NCI-H2196 (cell line): ENCODE measurements around the gene CEBPG.

Source experiments
- DNase-seq: peaks from one replicate; lab custom pipeline; 2025; ENCODE audit not compliant: unreplicated experiment; lab: John Stamatoyannopoulos, UW

The CEBPG gene

DNA sequence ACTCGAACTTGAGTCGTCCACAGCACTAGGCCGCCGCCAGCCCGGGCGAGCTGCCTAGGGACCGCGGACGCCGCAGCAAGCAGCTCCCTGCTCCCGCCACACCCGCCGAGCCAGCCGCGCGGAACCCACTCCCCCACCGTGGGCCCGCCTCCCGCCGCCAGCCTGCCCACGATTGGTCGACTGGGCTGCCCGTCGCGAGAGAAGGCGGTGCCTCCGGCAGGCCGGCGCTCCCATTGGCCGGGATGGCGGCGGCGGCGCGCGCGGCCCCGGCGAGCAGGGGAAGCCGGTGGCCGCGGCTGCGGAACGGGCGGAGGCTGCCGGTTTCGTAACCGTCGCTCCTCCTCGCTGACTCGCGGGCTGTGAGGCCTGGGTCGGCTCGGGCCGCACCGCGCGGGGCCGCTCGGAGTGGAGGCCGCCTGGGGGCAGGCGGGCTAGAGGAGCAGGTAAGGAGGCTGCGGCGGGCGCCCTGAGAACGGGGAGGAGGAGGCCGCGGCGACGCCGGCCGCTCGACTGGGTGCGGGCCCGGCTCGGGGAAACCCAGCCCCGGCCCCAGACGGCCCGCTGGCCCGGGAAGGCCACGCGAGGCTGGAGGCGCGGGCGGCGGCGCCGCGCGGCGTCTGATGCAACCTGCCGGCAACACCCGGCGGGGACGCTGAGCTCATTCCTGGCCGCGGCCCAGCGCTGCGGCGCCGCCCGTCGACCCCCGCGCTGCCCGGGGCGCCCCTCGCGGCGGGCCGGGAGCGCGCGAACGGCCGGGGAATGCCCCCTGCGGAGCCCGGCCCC lies at the start of gene CEBPG:
CEBPG (plus strand) TSS at position 257 of the 783 bp plus-strand sequence. CDS start 5,531 bp downstream, outside the sequence.
- peak; percentile 90 for DNase-seq

DNA sequence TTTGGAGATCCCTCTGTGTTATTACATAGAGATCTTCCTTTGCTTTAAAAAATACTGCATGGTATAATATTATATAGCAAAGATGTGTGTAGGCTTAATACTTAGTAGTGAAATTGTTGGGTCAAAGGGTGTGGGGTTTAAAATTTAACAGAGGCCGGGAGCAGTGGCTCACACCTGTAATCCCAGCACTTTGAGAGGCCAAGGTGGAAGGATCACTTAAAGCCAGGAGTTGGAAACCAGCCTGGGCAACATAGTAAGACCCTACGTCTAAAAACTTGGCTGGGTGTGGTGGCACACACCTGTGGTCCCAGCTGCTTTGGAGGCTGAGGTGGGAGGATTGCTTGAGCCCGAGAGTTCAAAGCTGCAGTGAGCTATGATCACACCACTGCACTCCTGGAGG lies 48.9 kb upstream of the CEBPG start:
- no peak for DNase-seq

DNA sequence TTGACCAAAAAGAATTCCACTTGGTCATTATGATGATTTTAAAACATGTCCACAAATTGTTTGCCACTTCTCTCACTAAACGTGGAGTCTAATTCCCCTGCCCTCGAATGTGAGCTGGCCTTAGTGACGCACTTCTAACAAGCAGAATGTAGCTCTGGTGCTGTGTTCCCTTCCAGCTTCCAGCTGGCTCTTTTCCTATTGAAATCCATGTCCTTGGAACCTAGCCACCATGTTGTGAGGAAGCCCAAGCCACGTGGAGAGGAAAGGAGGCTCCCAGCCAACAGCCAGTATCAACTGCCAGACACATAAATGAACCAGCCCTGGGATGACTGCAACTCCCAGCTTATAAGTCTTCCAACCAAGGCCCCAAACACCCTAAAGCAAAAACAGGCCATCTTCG lies 47.6 kb upstream of the CEBPG start:
- peak; percentile 55 for DNase-seq

DNA sequence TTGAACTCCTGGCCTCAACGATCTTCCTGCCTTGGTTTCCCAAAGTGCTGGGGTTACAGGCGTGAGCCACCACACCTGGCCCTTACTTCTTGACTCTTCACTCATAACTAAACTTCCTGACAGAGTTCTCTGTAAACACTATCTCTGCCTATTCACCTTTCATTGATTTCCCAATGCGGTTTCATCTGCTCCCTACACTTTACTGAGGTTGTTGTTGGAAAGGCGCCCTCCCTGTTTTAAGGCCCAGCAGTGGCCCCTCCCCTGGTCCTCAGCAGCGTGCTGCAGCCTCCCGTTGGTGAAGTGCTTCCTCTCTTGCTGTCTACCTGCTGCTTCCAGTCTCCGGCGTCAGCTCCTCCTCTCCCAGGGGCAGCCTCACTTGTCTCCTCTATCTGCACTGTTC lies 44.4 kb upstream of the CEBPG start:
- no peak for DNase-seq

DNA sequence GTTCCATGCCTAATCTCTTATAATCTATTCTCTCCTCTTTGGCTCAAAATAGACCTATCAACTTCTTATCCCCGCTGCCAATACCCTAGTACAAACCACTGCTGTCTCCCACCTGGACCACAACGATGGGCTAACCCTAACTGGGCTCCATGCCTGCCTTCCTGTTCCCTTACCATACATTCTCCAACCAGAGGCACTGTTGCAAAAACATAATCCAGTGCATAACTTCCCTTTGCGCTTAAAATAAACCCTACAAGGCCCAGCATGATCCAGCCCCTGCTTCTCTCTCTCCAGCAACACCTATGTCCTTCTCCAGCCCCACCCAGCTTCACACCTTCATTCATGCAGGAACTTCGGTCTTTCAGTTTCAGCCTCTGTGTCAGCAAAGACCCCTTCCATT lies 43.8 kb upstream of the CEBPG start:
- DNase-seq: no peak

DNA sequence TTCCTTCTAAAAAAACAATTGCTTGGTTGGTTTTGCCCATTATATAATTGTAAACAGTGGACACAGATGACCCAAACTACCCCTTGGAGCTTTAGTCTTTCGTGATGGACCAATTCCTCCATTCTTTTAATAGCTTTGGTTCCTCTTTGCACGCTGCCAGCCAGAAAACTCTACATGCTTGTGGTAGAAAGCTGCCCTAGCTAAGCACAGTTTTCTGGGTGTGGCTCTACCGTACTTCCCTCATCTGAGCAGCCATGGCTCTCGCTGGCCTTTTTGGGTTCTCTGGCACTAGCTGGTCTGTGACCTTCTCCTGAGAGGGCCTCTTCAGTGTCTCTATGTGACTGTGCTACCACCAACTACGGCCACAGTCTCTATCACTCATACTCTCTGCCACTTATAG lies 41.3 kb upstream of the CEBPG start:
- DNase-seq: no peak

DNA sequence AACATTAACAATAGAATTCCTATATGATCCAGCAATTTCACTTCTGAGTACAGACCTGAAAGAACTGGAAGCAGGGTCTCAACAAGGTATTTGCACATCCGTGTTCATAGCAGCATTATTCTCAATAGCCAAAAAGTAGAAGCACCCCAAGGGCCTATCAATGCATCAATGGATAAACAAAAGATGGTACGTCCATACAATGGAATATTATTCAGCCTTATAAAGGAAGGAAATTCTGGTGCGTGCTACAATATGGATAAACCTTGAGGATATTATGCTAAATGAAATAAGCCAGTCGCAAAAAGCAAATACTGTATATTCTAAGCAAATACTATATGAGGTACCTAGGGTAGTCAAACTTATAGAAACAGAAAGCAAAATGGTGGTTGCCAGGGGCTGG lies 40.4 kb upstream of the CEBPG start:
- DNase-seq: no peak

DNA sequence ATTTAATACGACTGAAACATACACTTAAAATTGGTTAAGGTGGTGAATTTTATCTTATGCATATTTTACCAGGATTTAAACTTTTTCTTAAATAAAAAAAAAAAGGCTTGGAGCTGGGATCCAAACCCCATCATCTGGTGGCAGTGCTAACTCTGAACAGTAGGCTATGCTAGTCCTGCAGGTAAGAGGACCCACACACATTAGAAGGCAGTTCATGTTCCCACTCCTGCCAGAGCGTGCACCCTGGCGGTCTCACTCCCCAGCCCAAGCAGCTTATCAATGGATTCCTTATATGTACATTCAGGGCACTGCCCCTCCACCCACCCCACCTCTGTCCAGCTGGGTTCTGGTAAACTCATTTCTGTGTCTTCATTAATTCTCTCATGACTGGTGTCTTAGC lies 39.9 kb upstream of the CEBPG start:
- DNase-seq: no peak

DNA sequence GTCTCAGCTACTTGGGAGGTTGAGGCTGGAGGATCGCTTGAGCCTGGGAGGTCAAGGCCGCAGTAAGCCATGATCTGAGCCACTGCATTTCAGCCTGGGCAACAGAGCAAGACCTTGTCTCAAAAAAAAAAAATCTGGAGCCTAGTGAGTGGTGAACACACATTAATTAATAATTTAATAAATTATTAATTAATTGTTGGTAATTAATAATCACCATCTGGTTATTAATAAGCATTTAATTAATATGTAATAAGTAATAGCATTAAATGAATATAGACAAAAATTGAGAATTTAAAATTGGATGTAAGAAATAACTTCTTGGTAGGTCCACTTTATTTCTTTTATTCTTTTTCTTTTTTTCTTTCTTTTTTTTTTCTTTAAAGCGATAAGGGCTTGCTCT lies 39.2 kb upstream of the CEBPG start:
- no peak for DNase-seq

DNA sequence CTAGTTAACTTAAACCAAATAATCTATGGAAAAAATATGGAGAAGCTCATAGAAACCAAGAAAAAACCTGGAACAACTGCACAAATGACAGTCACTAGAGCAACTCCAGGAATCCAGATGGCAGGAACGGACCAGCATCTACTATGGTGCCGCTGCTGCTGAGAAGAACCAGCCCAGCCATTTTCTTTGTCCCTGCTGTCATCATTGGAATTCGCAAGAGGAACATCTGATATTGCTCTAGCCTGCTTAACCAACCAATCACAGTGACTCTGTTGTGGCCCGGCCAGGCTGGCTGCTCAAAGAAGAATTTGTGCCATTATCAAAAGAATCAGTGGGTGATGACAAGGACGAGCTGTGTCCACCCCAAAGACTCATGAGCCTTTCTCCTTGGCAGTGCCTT lies 38.1 kb upstream of the CEBPG start:
- no peak for DNase-seq

DNA sequence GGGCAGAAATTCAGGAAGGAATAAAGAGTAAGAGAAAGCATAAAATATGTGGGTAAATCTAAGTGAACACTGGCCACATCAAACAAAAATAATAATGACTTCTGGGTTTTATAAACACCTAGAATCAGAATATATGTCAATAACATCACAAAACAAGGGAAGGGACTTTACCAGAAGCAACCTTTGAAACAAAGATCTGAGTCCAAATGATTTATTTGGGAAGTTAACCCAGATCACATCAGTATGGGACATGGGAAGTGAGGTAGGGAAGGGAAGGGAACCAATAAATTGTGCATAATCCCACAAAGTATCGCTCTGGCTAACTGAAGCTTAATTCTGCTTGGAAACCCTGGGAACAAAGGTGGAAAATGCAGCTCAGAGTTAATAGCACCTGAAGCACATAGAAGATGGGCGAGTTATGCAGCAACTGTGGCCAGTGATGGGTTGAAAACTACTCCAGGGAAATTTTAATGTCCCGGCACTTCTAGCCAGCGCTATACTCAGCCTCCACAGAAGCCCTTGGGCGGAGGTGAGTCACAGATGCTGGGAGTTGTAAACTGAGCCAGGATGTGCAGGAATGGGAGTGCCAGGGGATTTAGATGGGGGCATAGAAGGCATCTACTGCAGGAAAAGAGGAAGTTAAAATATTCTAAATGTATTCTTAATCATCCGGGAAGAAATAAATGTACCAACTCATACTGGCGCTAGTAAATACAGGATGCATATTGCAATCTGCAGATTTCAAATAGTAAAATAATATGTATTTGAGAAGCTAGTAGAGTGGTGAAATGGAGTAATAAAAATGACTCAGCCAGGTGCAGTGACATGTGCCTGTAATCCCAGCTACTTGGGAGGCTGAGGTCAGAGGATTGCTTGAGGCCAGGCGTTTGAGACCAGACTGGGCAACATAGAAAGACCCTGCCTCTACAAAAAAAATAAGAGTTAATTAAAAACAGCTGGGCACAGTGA lies 34.2 kb upstream of the CEBPG start:
- no peak for DNase-seq

DNA sequence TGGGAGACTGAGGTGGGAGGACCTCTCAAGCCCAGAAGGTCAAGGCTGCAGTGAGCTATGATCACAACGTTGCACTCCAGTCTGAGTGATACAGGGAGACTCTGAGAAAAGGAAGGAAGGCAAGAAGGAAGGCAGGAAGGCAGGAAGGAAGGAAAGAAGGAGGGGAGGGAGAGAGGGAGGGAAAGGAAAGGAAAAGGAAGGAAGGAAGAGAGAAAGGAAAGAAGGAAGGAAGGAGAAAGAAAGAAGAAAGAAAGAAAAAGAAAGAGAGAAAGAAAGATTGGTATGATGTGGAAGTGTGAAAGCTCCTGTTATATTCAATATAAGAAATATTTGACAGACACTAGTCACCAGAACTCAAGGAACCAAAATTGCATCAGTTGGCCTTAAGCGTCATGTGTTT lies 32.5 kb upstream of the CEBPG start:
- no peak for DNase-seq

DNA sequence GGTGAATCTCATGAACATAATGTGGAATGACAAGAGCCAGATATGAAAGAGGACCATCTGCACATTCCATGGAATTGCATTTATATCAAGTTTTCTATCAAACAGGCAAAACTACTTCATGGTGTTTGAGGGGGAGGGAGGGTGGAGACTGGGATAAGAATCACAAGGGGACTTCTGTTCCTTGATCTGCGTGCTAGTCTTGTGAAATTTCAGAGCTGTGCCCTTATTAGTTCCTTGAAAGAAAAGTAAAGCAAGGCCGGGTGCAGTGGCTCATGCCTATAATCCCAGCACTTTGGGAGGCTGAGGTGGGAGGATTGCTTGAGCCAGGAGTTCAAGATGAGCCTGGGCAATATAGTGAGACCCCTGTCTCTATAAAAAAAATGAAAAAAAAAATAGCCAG lies 30.2 kb upstream of the CEBPG start:
- no peak for DNase-seq

DNA sequence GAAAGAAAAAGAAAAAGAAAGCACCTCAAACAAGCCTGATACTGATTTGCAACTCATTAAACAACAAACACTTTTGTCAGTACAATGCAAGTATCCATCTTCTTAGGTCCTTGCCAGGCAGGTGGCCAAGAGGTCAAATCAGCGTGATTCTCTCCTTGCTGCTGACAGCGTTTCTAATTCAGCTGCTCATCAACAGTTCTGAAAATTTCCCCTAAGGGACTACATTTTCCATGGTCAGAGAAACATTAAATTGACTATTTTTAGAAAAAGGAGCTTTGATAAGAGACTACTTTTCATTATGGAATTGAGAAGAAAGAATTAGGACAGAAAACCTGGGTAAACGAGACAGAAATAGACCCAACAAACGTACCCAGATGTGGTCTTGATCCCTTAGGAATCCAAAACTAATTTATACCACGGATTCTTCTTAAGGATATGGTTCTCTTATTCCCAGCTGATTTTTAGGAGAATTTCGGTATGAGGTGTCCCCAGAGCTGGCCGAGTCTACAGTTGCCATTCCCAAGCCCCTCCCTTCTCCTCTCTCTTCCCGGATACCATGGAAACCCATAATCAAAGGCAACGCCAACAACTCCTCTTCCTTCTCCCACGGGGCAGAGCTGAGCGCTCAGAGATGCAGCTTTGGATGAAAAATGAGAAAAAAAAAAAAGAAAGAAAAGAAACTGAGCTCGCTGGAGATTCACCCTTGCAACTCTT lies 29.5 kb upstream of the CEBPG start:
- no peak for DNase-seq

DNA sequence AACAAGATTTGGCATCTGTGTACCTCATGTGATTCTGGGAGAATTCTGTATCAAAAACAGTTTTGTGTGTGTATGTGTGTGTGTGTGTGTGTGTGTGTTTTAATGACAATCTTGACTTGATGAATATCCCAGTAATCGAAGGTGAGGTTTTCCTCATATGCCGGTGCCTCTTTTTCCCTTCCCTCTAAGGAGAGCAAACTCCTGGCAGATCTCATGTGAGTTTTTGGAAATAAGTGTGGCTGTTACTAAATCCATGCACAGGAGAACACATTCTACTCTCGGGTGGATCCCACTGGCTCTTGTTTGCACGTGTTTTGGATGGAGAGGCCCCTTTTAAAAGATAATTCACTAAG lies 29.0 kb upstream of the CEBPG start:
- no peak for DNase-seq

DNA sequence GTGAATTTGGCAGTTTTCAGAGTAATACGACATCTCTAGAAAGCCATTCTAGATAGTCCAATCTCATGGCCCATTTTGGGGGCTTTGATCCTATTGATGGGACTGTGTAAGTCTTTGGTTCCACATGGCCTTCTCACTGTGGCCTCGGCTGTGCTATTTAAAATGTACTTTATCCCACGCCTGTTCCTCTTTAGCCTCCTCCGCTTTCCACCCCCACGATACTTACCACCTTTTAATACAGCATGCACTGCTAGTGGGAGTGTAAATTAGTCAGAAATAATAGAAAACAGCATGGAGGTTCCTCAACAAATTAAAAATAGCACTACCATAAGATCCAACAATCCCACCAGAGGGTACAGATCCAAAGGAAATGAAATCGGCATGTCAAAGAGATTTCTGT lies 28.3 kb upstream of the CEBPG start:
- no peak for DNase-seq

DNA sequence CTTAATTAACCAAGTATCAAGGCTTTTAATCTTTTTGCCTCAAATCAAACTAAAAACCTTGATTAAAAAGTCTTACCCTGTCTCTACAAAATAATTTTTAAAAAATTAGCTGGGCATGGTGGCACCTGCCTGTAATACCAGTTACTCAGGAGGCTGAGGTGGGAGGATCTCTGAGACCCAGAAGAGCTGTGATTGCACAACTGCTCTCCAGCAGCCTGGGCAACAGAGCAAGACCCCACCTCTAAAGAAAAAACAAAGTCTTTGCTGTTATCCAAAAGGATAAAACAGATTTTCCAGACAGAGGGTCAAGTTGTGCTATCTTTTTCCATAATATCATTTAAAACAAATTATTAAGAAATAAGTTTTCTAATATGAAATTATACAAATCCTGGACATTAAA lies 26.8 kb upstream of the CEBPG start:
- no peak for DNase-seq

DNA sequence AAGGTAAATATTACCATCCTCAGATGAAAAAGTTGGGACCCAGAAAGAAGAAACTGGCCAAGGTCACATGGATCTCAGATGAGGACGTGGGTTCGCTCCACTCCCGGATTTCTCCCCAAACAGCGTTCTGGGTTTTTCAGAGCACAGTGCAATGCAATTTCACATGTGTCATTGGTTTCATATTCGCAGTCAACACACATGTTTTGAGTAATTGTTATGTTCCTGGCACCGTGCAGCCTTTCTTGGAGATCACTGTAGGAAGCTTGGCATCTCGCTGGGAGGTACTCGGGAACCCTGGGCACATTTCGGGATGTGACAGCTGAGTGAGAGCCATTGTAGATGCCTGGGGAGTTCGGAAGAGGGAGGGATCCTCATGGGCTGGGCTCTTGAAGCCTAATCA lies 26.2 kb upstream of the CEBPG start:
- DNase-seq: no peak

DNA sequence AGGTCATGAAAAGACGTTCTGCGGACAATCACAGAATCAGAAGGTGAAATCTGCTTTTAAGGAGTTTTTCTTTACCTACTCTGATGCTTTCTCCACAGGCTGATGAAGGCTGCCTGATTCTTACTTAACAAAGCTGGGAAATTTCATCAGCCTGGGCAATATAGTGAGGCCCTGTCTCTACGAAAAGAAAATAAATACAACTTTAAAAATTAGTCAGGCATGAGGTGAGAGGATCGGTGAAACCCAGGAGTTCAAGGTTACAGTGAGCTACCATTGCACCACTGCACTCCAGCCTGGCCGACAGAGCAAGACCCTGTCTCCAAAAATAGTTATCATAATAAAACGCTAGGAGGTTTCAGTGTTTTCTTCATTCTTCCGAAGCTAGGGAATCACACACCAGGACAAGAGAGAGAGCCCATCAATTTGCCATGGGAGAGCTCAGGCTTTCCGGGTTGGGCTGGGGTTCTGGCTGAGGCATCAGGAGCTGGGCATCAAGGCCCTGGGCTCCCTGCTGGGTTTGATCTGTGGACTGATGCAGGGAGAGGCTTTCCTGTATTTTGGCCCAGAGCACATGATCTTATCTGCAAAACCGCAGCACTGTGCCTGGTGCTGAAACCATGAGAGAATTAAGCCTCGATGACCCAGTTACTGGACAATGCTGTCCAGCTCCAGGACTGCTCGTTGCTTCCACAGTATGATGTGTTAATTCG lies 25.1 kb upstream of the CEBPG start:
- no peak for DNase-seq

DNA sequence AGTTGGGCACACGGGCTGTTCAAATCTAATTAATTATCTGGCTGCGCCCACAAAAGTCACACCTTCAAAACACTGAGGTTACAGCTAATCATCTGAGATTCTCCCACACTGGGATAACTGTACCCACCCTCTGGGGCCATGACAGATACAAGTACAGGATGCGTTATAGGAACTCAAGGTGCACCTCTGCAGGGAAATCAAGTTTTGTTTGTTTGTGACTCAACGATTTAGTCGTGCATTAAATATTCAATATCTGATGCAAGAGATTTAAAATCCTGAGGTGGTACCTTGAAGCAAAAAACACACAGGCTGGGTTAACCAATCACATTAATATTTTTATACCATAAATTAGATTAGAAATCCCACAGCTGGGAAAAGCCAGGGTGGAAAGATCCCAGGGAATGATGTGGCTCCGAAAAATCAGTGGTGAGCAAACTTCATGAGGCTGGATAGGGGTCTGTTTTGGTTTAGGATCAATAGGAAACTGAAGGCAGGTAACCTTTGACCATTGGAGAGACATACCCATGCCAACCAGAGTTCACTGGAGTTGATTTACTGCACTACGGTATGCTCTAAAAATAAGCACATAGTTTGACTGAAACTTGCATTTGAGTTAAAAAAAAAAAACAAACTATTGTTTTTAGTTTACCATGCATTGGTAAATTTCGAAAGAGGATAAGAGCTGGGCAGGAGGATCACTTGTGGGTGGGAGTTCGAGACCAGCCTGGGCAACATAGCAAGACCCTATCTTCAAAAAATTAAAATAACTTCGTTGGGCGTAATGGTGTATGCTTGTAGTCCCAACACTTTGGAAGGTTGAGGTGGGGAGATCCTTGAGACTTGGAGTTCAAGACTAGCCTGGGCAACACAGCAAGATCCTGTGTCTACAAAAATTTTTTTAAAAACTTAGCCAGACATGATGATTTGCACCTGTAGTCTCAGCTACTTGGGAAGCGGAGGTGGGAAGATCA lies 23.9 kb upstream of the CEBPG start:
- no peak for DNase-seq
